Loucy (cell line): ENCODE measurements around the gene RTN4RL2.

Experiments used
- H2AFZ ChIP-seq: fragments of 200-600 bp; sonication (generic); 2 replicates; pipeline ENCODE4 v1.6.0; 2016; ENCODE audit warnings: antibody characterized with exemption, mild to moderate bottlenecking, low read length, moderate library complexity
- H3F3A ChIP-seq: fragments of 200-600 bp; 2 replicates; pipeline ENCODE4 v1.6.0; 2016; ENCODE audit warnings: antibody characterized with exemption, low read depth, mild to moderate bottlenecking
- H3K27me3 ChIP-seq: fragments of 200-600 bp; sonication (generic); 2 replicates; pipeline ENCODE4 v1.6.1; 2014; ENCODE audit warnings: low read length, mild to moderate bottlenecking; ENCODE audit not compliant: insufficient read depth, poor library complexity, severe bottlenecking
- H3K36me3 ChIP-seq: fragments of 200-600 bp; sonication (generic); 2 replicates; pipeline ENCODE4 v1.6.1; 2016; ENCODE audit warnings: low read length; ENCODE audit not compliant: insufficient read depth
- H3K4me1 ChIP-seq: fragments of 200-600 bp; sonication (generic); 2 replicates; pipeline ENCODE4 v1.5.1; 2014; ENCODE audit warnings: low read length, mild to moderate bottlenecking; ENCODE audit not compliant: insufficient read depth, poor library complexity, severe bottlenecking
- H3K4me2 ChIP-seq: fragments of 200-600 bp; sonication (generic); 2 replicates; pipeline ENCODE4 v1.6.0; 2014; ENCODE audit warnings: antibody characterized with exemption, low read length, low read depth, mild to moderate bottlenecking; ENCODE audit not compliant: poor library complexity, severe bottlenecking
- H3K4me3 ChIP-seq: fragments of 200-600 bp; sonication (generic); 2 replicates; pipeline ENCODE4 v1.5.1; 2014; ENCODE audit warnings: low read length, mild to moderate bottlenecking, mixed read lengths; ENCODE audit not compliant: poor library complexity, severe bottlenecking
- H3K79me2 ChIP-seq: fragments of 200-600 bp; sonication (generic); 2 replicates; pipeline ENCODE4 v1.6.1; 2014; ENCODE audit warnings: low read length; ENCODE audit not compliant: insufficient read depth
- H3K9ac ChIP-seq: fragments of 200-600 bp; sonication (generic); 2 replicates; pipeline ENCODE4 v1.6.0; 2014; ENCODE audit warnings: mild to moderate bottlenecking, low read depth, low read length, moderate library complexity; ENCODE audit not compliant: poor library complexity, severe bottlenecking
- H3K9me2 ChIP-seq: fragments of 200-600 bp; sonication (generic); replicated peaks from 2 replicates; pipeline ENCODE4 v1.6.1; 2016; ENCODE audit warnings: low read depth, low read length, mixed read lengths
- H3K9me3 ChIP-seq: fragments of 200-600 bp; sonication (generic); 2 replicates; pipeline ENCODE4 v1.6.1; 2014; ENCODE audit warnings: mild to moderate bottlenecking, antibody characterized with exemption, low read length, low read depth; ENCODE audit not compliant: insufficient read depth
- H4K20me1 ChIP-seq: fragments of 200-600 bp; sonication (generic); 2 replicates; pipeline ENCODE4 v1.6.0; 2014; ENCODE audit warnings: antibody characterized with exemption, low read length, mild to moderate bottlenecking; ENCODE audit not compliant: insufficient read depth, poor library complexity, severe bottlenecking
- CTCF ChIP-seq: fragments of 200-600 bp; sonication (generic); conservative IDR thresholded peaks from 2 replicates; pipeline ENCODE4 v1.5.1; 2014; ENCODE audit warnings: mild to moderate bottlenecking, antibody characterized with exemption, low read length
- EZH2phosphoT487 ChIP-seq: fragments of 200-600 bp; IDR thresholded peaks from 2 replicates; pipeline ENCODE4 v1.6.1; 2018; ENCODE audit warnings: antibody characterized with exemption, mild to moderate bottlenecking, moderate library complexity, borderline replicate concordance

Gene RTN4RL2

DNA sequence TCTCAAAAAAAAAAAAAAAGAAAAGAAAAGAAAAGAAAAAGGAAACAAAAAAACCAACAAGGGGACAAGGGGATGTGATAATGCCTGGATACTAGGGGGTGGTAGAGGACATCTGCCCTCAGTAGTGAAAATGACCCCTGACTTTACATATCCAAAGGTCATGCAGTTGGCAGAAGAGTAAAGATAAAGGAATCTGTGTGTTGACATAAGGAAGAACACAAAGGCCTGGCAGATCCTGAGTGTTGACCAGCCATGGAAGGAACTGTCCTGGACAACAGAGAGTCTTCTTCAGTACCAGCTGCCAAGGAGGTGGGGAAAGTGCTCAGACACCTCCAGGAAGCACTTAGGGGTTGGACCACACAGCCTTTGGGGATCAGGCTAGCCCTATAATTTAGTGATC is 42.5 kb downstream of the RTN4RL2 start:
- no peak overlapping the region for H3K9ac ChIP-seq
- H3K79me2 ChIP-seq, result 0 out of 2 replicates have a peak, but pooled peaks cover 3% of the 10 kb centered on the region
- H3K9me3 ChIP-seq, result no peaks in the 10 kb centered on the region
- TF ChIP-seq CTCF (no peak), EZH2phosphoT487 (no peak)
- H2AFZ ChIP-seq, result no peak overlapping the region
- H3K4me3 ChIP-seq, result no peak overlapping the region
- no peaks in the 10 kb centered on the region for H3K4me1 ChIP-seq
- H3K9me2 ChIP-seq, result no peaks in the 10 kb centered on the region
- H3K36me3 ChIP-seq, result peaks cover 19% of the 10 kb centered on the region; the same call in 1 of the 2 replicates
- H3F3A ChIP-seq, result no peaks in the 10 kb centered on the region
- no peaks in the 10 kb centered on the region for H4K20me1 ChIP-seq
- H3K27me3 ChIP-seq, result no peaks in the 10 kb centered on the region
- H3K4me2 ChIP-seq, result no peak overlapping the region

DNA sequence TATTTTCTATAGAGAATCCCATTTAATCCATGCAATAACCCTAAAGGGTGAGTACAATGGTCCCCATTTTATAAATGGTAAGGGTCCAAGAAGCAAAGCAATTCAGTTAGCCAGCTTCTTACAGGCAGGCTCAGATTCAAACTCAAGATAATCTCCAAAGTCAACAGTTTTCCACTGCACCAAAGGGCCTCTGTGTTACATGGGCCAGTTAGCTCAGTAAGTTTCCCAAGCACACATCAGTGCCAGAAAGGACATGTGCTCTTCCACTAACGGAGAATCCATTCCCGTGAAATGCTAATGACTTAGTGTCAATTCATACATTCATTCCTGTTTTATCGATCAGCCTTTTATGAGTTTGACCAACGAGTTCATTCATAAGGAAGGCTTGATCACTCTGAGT is 44.2 kb downstream of the RTN4RL2 start:
- peaks cover 3% of the 10 kb centered on the region for H3K4me1 ChIP-seq
- no peaks in the 10 kb centered on the region for H3F3A ChIP-seq
- no peak overlapping the region for H3K4me2 ChIP-seq
- H3K9me2 ChIP-seq, result no peaks in the 10 kb centered on the region
- H3K9me3 ChIP-seq, result no peaks in the 10 kb centered on the region
- H3K36me3 ChIP-seq, result peaks cover 14% of the 10 kb centered on the region; the same call in 1 of the 2 replicates
- H3K4me3 ChIP-seq, result no peak overlapping the region
- TF ChIP-seq EZH2phosphoT487 (no peak), CTCF (no peak)
- no peaks in the 10 kb centered on the region for H4K20me1 ChIP-seq
- no peak overlapping the region for H2AFZ ChIP-seq
- no peak overlapping the region for H3K9ac ChIP-seq
- H3K79me2 ChIP-seq, result peaks cover 3% of the 10 kb centered on the region; the same call in 1 of the 2 replicates
- H3K27me3 ChIP-seq, result no peaks in the 10 kb centered on the region

- H3K4me2 ChIP-seq, result no peak overlapping the region
- no peak overlapping the region for H2AFZ ChIP-seq
- no peaks in the 10 kb centered on the region for H3K9me2 ChIP-seq
- no peaks in the 10 kb centered on the region for H3K27me3 ChIP-seq
- no peaks in the 10 kb centered on the region for H3K9me3 ChIP-seq
- peaks cover 9% of the 10 kb centered on the region; the same call in 1 of the 2 replicates for H3K79me2 ChIP-seq
- H3K36me3 ChIP-seq, result no peaks in the 10 kb centered on the region
- TF ChIP-seq EZH2phosphoT487 (no peak), CTCF (no peak)
- no peaks in the 10 kb centered on the region for H3F3A ChIP-seq
- H3K4me1 ChIP-seq, result peaks cover 8% of the 10 kb centered on the region
- H4K20me1 ChIP-seq, result no peaks in the 10 kb centered on the region
- no peak overlapping the region for H3K4me3 ChIP-seq
- H3K9ac ChIP-seq, result no peak overlapping the region
Observed at GRCh38 chr11:57506522-57506921, 46.2 kb downstream of the RTN4RL2 start.
